HG03097 (cell line): Measurements from ENCODE around the gene KDM4B.
"Not testable (repeated sequence)": the region's sequence is repeated elsewhere in the genome, so short reads cannot be mapped to it uniquely, and the experiment has no call there.

ENCODE experiments used
- ATAC-seq: cut with Tn5 transposase; IDR thresholded peaks from one replicate; pipeline ENCODE4 v1.9.1; 2021; ENCODE audit not compliant: unreplicated experiment, low FRiP score

The KDM4B gene

DNA sequence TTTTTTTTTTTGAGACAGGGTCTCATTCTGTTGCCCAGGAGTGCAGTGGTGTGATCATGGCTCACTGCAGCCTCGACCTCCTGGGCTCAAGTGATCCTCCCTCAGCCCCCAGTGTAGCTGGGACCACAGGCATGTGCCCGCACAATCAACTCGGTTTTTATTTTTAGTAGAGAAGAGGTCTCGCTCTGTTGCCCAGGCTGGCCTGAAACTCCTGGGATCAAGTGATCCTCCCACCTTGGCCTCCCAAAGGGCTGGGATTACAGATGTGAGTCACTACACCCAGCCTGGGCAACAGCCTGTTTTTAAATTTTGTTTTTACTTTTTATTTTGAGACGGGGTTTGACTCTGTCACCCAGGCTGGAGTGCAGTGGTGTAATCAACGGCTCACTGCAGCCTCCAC lies 2.3 kb upstream of the KDM4B start:
- no peak for ATAC-seq

DNA sequence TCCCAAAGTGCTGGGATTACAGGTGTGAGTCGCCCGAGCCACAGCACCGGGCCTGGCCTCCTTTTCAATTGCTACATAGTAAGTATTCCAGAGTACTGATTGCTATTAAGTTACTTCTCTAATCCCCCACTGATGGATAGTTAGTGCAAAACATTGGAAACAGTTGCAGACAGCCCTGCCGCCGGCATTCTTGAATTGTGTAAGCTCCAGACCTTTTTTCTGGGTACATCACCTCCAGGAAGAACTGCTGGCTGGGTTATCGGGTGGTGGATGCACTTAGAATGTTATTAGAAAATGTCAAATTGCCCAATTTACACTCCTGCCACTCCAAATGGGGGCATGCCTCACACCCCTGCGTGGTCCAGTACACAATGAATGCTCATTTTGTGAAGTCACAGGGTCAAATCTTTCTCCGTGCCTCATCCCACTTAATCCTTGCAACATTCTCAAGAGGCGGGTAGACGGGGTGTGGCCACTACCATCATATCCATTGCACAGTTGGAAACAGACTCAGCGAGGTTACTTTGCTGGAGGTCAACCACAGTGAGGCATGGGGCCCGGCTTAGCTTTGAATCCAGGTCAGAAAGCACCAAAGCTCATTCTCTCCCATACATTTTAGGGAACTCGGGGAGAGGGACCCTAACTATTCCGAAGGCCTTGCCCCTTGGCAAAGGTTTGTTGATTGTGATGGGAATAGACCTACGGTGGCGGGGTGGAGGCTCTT lies 1.0 kb upstream of the KDM4B start:
- no peak for ATAC-seq

DNA sequence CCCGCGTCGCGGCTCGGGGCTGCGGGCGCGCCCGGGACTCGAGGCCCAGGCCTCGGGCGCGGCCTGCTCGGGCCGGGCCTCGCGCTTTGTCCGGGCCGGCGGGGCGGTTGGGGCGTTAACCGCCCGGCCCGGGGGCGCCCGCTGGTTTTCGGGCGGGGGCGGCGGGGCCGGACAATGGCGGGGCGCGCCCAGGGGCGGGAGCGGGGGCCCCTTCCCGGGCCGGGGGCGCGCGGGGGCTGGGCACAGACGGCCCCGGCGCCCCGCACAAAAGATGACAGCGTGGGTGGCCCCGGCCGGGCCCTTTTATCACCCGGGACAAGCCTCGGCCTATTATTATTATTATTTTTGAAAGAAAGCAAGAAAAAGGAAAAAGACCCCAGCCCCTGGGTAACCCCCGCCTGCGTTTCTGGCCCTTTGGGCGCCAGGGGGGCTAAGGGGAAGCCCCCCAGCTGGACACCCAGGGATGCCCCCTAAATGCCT lies 419 bp downstream of the KDM4B start:
- peak; percentile 9 for ATAC-seq

DNA sequence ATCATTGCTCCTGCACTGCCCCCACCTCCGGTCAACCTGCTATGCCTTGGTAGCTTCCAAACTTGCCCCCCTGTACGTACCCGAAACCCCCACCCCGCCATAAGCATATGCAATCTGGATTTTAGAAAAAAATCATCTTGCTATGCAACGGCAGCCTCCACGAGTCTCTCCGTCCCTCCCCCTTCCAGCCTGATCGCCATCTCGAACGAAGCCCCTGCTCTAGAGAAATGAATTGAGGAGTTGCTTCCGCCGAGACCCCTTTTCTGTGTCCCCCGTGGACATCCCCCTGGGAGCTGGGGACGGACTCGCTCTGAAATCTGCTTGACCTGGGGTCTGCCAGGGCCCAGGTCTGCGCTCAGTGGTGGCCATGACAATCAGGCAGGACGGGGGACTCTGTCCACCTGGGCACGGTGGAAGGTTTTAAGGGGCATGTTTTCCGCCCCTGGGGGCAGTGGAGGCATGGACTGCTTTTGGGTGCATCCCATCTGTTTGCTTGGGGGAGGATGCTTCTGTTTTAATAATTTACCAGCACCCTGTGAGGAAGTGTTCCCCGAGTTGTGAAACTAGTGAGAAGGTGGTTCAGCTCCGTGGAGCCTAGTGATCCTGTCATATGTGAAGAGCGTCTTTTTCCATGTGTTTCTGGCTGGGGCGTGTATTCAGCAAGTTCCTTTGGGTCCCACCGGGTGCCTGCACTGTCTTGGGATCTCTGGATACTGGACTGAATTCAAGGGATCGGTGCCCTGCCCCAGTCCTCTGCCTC lies 1.0 kb downstream of the KDM4B start:
- no peak for ATAC-seq

DNA sequence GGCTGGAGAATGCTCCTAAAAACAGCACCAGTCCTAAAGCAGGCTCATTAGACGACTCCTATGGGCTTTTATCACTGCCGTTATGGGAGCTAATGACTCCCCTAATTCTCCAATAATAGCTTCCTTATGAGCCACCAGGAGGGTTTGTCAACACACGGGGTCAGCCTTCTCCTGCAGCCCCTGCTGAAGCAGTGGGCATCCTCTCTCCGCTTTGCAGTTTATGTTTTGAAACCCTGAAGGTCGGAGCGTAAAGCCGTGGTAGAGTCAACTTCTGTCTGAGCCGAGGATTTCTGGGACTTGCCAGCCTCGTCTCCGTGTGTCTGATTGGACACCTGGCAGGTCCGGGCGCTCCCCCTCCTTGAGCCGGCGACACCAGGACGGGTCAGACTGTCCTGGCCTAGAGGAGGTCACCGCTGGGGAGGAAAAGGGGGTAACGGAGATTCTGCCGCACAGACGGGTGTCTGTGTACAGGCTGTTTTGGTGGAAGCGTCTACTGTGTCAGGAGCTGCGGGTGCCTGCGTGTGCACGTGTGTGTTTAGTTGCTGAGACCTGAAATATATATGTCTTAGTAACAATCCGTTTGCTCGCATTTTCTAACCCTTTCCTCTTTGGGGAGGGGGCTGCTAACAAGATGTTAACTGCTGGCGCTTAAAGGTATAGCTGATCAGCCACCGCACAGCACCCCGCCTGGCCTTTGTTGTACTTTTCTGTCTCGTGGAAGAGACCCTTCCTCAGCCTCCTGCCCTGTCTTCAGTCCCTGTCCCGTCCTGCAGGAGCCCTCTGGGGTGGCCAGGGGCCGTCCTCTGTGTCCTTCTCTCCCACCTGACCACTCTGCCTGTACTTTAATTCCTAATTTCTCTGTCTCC lies 1.9 kb downstream of the KDM4B start:
- no peak for ATAC-seq

DNA sequence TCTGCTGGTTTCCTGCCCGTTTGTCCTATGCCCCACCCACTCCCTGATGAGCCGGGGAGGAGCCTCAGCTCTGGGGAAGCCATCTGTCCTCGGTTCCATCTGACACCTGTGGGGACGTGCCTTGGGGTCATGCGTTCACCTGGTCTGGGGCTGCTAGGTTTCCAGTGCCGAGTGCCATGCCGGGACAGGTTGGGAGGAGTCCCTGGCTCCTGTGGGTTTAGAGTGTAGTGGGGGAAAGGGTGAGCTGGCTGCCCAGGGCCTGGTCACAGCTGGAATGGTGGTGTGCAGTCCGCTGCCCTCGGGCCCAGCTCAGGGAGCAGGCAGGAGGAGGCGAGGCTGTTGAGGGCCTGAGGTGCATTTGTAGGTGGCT lies 2.5 kb downstream of the KDM4B start:
- no peak for ATAC-seq

DNA sequence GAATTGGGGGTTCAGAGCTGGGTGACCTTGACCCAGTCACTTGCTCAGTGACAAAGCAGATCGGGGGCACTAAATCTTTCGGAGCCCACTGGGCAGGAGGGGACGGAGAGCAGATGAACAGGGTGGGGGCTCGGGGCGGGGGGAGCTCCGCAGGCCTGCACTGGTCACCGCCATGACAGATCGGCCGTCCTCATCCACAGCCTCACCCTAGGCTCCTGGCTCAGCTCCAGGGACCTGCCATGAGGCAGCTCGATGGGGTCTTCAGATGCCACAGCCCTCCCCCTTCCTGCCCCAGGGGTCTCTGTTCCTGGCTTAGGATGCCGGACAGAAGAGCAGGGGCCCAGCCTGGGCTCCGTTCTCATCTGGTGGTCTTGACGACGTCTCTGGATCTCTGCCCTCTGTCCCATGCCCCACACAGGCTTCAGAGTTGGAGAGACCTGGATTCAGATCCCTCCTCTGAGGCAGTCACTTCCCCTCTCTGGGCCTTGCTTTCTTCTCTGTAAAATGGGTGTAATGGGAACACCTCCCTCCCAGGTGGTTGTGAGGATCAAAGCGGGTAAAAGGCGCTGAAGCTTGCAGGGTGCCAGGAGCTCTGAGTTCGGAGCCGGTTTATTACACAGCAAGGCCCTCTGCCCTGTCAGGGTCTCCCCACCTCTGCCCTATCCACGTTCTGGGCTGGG lies 3.0 kb downstream of the KDM4B start:
- ATAC-seq = no peak

DNA sequence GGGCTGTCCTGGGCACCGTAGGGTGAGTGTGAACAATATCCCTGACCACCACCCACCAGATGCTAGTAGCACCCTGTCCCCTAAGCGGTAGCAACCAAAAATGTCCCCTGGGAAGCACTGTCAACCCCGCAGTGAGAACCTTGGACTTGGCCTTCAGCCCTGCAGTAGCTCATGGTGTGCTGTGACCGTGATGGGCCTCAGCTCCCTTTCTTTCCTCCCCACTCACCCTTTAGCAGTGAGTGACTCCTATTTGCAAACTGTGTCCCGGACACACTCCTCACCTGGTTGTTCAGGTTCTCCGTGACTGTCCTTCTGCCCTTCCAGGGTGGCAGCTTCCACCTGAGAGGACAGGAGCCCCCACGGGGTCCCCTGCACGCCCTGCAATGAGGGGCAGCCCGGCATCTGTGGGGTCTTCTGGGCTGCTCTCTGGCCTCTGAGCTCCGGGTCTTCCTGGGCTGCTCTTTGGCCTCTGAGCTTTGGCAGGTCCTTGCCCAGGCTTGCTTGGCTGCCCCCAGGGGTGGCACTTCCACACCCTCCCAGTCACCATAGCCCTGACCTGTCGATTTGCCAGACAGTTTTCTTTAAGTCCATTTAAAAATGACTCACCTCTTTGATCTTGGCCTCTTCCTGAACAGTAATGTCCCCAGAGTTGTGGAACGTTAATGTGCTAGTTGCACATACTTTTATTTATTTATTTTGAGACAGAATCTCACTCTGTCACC lies 3.8 kb downstream of the KDM4B start:
- no peak for ATAC-seq

DNA sequence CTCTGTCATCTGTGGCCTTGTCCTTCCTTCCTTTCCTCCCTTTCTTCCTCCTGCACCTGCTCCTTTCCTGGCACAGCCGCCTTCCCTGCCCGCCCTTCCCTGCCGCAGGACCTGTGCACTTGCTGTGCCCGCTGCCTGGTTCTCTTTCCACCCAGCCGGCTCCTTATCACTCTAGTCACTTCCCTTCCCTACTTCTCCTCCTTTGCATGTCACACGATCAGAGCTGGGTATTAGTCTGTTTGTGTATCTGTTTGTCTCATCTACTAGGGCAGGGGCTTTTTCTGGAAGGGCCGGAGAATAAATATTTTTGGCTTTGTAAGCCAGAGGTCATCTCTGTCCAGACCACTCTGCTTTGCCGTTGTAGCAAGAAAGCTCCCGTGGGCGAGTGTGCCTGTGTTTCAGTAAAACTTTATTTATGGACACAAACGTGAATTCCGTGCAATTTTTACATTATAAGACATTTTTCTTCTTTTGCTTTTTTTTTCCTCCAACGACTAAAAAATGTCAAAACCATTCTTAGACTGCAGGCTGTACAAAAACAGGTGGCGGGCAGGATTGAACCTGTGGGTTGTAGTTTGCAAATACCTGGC lies 6.1 kb downstream of the KDM4B start:
- no peak for ATAC-seq

DNA sequence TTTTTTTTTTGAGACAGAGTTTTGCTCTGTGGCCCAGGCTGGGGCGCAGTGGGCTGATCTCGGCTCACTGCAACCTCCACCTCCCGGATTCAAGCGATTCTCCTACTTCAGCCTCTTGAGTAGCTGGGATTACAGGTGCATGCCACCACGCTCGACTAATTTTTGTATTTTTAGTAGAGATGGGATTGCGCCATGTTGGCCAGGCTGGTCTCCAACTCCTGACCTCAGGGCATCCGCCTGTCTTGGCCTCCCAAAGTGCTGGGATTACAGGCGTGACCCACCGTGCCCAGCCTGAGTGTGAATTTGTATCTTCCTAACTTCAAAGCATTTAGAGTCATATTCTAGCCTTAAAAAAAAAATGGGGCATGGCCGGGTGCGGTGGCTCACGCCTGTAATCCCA lies 6.7 kb downstream of the KDM4B start:
- not testable (repeated sequence) for ATAC-seq

DNA sequence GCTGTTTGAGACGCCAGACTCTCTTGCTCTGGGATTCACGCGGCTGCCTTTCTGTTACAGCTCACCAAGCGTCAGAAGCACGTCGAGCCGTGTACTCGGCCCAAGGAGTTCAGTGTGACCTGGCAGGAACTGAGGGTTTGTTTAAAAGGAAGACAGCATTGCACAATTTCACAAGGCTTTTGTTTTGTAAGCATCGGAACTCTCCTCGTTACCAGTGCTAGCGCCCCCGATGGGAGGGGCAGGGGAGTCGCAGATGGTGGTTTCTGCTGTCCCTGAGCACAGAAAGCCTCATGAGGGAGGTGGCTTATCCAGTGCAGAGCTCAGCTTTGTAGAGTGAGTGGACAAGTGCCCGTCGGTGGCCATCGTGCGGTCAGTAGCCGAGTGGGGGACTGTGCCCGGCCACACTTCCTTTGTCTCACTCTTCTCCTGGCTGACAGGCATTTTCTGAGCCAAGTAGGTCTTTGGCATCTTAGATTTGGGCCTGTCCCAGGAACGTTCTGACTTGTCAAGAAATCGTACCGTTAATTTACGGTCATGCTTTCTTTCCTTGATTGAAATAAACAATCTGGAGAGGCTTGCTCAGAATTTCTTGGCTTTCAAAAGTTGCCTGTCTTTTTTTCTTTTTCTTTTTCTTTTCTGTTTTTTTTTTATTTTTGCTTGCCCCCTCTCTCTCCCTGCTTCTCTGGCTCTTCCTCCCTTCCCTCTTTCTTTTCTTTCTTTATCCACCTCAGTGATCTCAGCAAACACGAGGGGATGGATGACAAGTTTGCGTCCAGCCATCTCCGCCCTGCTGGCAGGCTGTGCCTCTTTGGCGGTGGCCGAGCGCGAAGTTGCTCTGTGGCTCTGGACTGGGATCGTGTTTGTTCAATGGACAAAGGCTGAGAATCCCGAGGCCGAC lies 7.7 kb downstream of the KDM4B start:
- no peak for ATAC-seq

DNA sequence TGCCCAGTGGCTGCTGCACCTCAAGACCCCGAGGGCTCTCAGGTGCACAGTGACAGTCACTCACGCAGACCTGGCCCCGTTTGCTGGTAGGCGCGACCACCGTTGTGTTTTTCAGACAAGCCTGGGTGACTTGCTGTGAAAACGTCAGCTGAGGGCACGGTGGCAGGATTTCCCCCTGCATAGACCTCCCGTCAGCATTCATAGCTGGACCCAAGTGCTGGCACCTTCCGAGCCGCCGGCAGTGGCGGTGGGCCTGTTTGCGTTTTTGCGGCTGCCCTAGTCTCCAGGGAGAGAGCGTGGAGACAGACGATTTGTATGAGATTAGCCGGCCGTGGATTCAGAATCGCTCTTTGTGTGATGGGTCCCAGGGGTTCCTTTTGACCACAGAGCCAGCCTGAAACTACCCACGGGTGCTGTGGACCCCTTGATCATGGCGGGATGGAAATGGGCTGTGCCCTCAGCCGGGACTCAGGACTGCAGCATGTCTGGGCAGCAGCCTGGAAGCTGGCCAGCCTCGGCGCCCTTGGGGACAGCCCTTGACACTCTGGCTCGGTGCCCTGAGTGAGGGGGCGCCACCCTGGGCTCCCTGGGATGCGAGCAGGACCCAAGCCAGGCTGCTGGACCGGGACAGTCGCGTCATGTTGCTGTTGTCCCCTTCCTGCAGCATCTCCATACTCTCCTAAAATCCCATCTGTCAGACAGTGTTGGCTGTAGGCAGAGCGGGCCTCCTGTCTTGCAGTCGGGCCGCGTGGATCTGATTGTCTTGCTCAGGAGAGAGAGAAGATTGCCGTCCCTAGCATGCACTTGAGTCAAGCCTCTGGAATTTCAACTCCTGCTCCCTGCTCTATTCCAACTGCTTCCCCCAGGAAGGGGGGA lies 8.6 kb downstream of the KDM4B start:
- no peak for ATAC-seq

DNA sequence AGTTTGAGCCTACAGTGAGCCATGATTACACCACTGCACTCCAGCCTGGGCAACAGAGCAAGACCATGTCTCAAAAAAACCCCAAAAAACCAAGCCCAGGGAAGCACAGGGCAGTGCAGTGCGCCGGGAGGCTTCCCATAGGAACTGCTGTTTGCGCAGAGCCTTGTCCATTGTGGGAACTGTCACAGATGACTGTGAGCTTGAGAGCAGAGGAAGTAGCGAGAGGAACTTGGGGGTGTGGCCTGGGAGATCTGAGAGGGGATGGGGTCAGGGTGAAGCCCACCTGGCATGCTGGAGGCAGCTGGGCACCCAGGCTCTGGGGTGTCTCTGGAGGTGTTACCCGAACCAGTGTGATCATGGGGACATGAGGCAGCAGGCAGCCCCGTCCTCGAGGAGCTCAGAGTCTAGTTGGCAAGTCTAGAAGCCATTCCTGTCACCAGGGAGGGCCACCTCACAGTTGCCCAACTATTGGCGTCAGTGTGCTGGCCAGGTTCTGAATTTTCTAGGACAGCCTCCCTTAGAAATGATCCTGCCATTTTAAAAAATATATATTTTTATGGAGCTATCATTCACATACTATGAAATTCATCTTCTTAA lies 10.4 kb downstream of the KDM4B start:
- no peak for ATAC-seq

DNA sequence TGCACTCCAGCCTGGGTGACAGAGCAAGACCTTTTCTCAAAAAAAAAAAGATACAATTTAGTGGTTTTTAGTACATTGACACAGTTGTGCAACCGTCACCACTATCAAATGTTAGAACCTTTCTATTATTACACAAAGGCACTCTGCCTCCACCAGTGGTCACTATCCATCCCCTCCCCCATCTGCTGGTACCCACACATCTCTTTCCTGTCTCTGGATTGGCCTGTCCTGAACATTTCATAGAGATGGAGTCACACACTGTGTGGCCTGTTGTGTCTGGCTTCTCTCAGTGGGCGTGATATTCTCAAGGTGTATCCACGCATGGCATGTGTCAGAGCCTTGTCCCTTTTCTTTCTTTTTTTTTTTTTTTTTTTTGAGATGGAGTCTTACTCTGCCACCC lies 11.2 kb downstream of the KDM4B start:
- no peak for ATAC-seq

DNA sequence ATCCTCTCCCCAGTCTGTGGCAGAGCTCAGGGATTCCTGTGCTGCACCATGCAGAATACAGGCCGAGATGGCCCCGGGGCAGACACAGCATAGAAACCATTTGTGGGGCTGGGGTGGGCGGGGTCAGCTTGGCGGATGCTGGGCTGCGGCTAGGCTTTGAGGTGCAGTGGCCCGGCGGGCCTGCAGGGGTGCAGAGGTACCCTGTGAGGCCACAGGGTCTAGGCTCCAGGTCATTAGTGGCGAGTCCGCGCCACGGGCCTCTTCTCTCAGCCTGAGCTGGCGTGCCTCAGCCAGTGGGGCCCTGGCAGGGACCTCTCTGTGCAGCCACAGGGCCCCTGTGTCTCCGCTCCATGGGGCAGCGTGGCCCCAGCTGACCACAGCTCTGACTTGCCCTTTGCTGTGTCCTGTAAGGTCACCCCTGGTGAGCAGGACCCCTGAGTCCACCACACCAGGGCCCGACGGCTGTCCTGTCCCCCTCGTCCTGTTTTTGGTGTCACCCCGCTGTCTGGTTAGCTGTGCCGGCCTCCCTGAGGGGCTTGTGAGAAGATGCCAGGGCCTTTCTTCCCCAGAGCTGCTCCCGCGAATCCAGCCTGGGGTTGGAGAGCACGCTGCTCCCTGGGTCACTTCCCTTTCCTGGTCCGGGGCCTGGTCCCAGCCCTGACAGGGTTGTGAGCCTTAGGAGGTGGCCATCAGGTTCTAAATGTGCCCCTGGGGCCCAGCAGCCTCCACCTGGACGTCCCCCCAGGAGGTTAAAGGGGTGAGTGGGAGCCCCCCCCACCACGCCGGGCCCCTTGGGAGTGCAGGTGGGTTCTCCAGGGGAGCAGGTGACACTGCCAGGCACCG lies 12.1 kb downstream of the KDM4B start:
- ATAC-seq = no peak

DNA sequence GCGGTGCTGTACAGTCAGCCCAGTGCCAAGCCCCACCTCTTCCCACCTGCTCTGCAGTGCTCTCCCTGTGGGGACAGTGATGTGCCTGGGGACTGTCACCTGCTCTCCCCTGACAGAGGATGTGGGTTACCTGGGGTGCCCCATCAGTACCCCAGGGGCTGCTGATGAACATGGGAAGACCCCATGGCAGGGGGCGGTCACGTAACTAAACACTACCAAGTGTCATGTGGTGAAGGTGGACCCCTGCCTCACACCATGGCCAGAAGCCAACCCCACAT lies 12.7 kb downstream of the KDM4B start:
- no peak for ATAC-seq
